Naive B cell (primary cell): ENCODE results near the gene FES. TPM values are rescaled to one million over a fixed set of nuclear protein-coding genes. Genes with fewer than 3 reads are reported as not detected.
A peak's percentile ranks its signal among the peaks of the same experiment; 100 is the strongest.
"Not testable (repeated sequence)": the region's sequence is repeated elsewhere in the genome, so short reads cannot be mapped to it uniquely, and the experiment has no call there.

ENCODE experiments used
- ATAC-seq, 2 donors: fragments of 150-1000 bp; cut with Tn5 transposase; 2 replicates each; pipeline ENCODE4 v1.10.0; 2021; ENCODE audit warnings: low read depth in 2 of 2, mild to moderate bottlenecking in 2 of 2, moderate library complexity in 2 of 2
- DNase-seq: peaks from one replicate; pipeline ENCODE4 v3.0.0; 2022
- H3K27ac Mint-ChIP-seq, 6 donors: one replicate each; pipeline ENCODE4 v1.8.0; 2020 to 2022; ENCODE audit warnings: mild to moderate bottlenecking in 6 of 6, mixed read lengths in 6 of 6, moderate library complexity in 5 of 6, inconsistent platforms in 2 of 6
- H3K27me3 Mint-ChIP-seq, 3 donors: one replicate each; pipeline ENCODE4 v1.8.0; 2021 to 2022; ENCODE audit warnings: mixed read lengths in 3 of 3, mild to moderate bottlenecking in 1 of 3
- H3K36me3 Mint-ChIP-seq, 2 donors: one replicate each; pipeline ENCODE4 v1.8.0; 2020 to 2022; ENCODE audit warnings: mixed read lengths in 2 of 2, inconsistent platforms in 1 of 2, mild to moderate bottlenecking in 1 of 2
- H3K4me1 Mint-ChIP-seq, 3 donors: one replicate each; pipeline ENCODE4 v1.8.0; 2020 to 2022; ENCODE audit warnings: mixed read lengths in 3 of 3, inconsistent platforms in 1 of 3, mild to moderate bottlenecking in 1 of 3, moderate library complexity in 1 of 3
- H3K4me3 Mint-ChIP-seq, 8 donors: one replicate each; pipeline ENCODE4 v1.8.0; 2020 to 2022; ENCODE audit warnings: mild to moderate bottlenecking in 8 of 8, mixed read lengths in 8 of 8, moderate library complexity in 8 of 8, inconsistent platforms in 2 of 8
- H3K9me3 Mint-ChIP-seq, 7 donors: one replicate each; pipeline ENCODE4 v1.8.0; 2020 to 2022; ENCODE audit warnings: mixed read lengths in 7 of 7, mild to moderate bottlenecking in 5 of 7, inconsistent platforms in 2 of 7, moderate library complexity in 1 of 7
- polyA plus RNA-seq, 6 donors: library from polyadenylated mRNA; unstranded; fragments of 300-500 nt; fragmentation: Illumina TruSeq; gene quantifications; one replicate each; pipeline ENCODE4 v1.2.3, GENCODE V29; 2021; ENCODE audit warnings: low read depth in 6 of 6

Gene FES
- polyA plus RNA-seq = 10 to 100 TPM in 2 of 6 donors, 1 to 10 TPM in 4; 4.1 to 17.2 (median 7.9) TPM

DNA sequence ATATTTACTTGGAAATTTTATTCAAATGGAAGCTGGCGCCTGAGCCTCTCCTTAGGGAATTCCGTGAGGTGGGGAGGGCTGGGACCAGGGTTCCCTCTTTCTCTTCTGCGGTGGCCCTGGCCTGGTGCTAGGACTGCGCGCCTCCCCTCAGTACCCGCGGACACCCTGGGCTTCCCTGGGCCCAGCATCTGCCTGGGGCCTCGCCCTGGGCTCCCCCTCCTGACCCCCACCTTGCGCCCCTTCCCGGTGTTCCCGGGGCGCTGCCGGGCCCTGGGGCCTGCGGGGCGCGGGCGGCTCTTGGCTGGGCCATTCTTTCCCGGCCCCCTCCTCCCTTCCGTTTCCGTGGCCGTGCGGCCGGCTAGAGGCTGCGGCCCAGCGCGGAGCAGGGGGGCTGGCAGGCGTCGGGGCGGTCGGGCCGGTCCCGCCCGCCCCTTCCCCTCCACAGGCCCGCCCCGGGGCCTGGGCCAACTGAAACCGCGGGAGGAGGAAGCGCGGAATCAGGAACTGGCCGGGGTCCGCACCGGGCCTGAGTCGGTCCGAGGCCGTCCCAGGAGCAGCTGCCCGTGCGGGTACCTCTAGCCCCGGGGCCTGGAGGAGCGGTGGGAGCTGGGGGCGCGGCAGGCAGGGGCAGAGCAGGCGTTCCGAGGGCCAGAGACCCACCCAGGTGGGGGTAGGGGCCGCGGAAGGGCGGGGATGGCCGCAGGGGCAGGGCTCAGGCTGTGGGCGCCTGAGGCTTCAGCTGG, at the start of gene FES:
TSS of gene FES (plus strand) at position 529 of the 743 bp plus-strand sequence. CDS start 542 bp downstream, outside the sequence.
- Mint-ChIP-seq H3K36me3 (peaks cover 0 to 6% of the 10 kb centered on the region in 2 donors), H3K27me3 (no peaks in the 10 kb centered on the region), H3K4me3 (peak within 1 kb of the TSS; percentile 77 to 89 (median 84)), H3K9me3 (no peaks in the 10 kb centered on the region), H3K4me1 (peaks cover 17 to 22% (median 20%) of the 10 kb centered on the region in 3 donors), H3K27ac (peak within 1 kb of the TSS in 5 of 6 donors; percentile 39 to 88 (median 70))
- DNase-seq (peak; percentile 26), ATAC-seq (peak; percentile 6 to 21)

- ATAC-seq = no peak
- H3K4me1 Mint-ChIP-seq = peaks cover 38 to 59% (median 57%) of the 10 kb centered on the region in 3 donors
- H3K4me3 Mint-ChIP-seq = no peak overlapping the region
Measured at GRCh38 chr15:90834626-90835025, 49.7 kb upstream of the FES start.

DNA sequence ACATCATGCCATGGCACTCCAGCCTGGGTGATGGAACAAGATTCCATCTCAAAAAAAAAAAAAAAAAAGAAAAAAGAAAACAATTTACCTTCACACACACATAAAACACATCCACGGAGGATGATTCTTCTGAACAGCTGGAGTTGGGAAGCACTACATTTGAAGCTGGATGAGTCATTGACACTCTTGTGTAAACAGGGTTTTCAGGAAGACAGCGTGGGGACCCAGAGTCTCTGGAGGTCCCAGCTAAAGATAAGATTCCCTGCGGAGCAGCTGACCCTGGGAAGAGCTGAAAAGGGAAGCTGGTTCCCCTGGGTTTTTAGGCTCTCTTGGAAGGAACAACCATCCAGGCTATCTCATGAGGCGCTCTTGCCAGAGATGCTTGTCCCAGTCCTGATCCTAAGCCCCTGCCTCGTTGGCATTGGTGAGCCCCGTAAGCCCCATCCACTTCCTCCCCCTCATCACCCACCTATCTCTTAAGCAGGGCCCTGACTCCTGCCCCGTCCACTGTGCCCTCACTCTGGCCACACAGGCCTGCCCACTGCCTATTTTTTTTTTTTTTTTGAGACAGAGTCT, 47.9 kb upstream of the FES start:
- no peaks in the 10 kb centered on the region for H3K27me3 Mint-ChIP-seq
- H3K9me3 Mint-ChIP-seq = no peaks in the 10 kb centered on the region
- no peak for ATAC-seq
- H3K36me3 Mint-ChIP-seq = no peaks in the 10 kb centered on the region
- H3K4me3 Mint-ChIP-seq = no peak overlapping the region
- peak overlapping the region in 3 of 6 donors; percentile 36 to 94 (median 54) for H3K27ac Mint-ChIP-seq
- no peak for DNase-seq
- H3K4me1 Mint-ChIP-seq = peaks cover 29 to 52% (median 52%) of the 10 kb centered on the region in 3 donors

More at GRCh38 chr15:90834626-90835025, 49.7 kb upstream of the FES start:
- H3K36me3 Mint-ChIP-seq = no peaks in the 10 kb centered on the region
- DNase-seq = no peak
- no peak overlapping the region for H3K27ac Mint-ChIP-seq
- peaks cover 0 to 14% (median 8%) of the 10 kb centered on the region in 3 donors for H3K27me3 Mint-ChIP-seq
- H3K9me3 Mint-ChIP-seq = peaks cover 0 to 2% (median 0%) of the 10 kb centered on the region in 7 donors

GRCh38 chr15:90837094-90837493, 47.2 kb upstream of the FES start:
- no peaks in the 10 kb centered on the region for H3K27me3 Mint-ChIP-seq
- DNase-seq = no peak
- H3K27ac Mint-ChIP-seq = peak overlapping the region in 3 of 6 donors; percentile 59 to 94 (median 69)
- H3K4me3 Mint-ChIP-seq = peak overlapping the region in 2 of 8 donors; percentile 46 to 83
- H3K36me3 Mint-ChIP-seq = no peaks in the 10 kb centered on the region
- H3K4me1 Mint-ChIP-seq = peaks cover 29 to 52% (median 52%) of the 10 kb centered on the region in 3 donors
- no peak for ATAC-seq
- H3K9me3 Mint-ChIP-seq = no peaks in the 10 kb centered on the region

- Mint-ChIP-seq H3K27me3 (no peaks in the 10 kb centered on the region), H3K36me3 (no peaks in the 10 kb centered on the region), H3K9me3 (no peaks in the 10 kb centered on the region), H3K4me1 (peaks cover 29 to 52% (median 52%) of the 10 kb centered on the region in 3 donors), H3K27ac (peak overlapping the region; percentile 65 to 97 (median 92)), H3K4me3 (peak overlapping the region; percentile 35 to 85 (median 82))
- peak; percentile 84 for DNase-seq
- ATAC-seq = peak; percentile 91 to 93
Measured at GRCh38 chr15:90838139-90838538, 46.2 kb upstream of the FES start.

DNA sequence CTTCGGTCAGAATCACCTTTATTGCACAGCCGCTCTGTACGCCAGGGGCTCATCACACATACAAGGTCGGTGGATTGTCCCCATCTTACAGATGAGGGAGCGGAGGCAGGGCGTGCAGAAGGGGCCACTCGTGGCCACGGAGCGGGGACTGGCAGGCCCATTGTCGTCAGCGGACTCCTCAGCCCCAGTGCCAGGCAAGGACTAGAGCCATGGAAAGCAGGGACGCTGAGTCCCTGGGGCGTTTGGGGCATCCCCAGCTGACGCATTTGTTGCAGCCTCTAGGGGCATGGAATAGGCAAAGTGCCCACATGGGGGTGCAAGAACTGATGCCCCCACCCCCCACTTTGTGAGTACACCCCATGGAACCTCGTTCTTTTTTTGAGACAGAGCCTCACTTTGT, 45.8 kb upstream of the FES start:
- H3K9me3 Mint-ChIP-seq = no peaks in the 10 kb centered on the region
- peak overlapping the region; percentile 24 to 97 (median 92) for H3K27ac Mint-ChIP-seq
- peaks cover 29 to 52% (median 52%) of the 10 kb centered on the region in 3 donors for H3K4me1 Mint-ChIP-seq
- ATAC-seq (no peak), DNase-seq (no peak)
- no peaks in the 10 kb centered on the region for H3K27me3 Mint-ChIP-seq
- peak overlapping the region; percentile 35 to 88 (median 82) for H3K4me3 Mint-ChIP-seq
- H3K36me3 Mint-ChIP-seq = no peaks in the 10 kb centered on the region

DNA sequence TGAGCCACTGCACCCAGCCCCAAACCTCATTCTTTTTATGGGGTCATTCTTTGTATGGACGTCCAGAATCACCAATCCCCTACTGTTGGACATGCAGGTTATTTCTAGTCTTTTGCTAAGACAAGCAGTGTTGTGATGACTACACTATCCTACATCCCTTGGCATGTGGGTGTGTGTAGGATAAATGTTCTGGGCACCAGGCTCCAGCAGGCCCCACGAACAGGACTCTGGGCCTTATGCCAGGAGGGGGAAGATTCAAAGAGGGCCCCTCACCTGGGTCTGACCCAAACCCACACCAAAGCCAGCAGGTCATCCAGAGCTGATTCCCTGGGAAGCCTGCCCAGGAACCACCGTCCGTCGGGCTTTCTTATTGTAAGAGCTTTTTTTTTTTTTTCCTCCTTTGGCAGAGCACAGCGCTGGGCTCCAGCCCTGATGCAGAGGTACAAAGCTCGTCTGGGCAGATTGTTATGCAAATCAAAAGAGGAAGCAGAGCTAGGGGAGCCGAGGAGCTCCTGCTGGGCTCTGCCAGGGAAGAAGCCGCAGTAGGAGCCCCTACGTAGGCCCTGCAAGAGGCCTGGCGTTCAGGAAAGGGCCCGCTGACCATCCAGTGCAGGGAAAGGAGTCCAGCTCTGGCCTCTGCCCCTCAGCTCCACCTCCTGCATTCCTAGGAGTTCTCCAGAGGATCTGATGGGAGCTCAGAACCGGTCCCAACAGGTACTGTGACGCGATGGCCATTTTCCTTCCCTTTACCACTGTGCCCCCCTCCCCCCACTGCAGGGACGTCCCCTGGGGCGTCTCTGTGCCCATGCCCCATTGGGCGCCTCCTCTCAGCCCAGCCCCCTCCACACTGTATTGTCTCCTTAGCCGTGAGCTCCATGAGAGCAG, 44.9 kb upstream of the FES start:
- DNase-seq (peak; percentile 66), ATAC-seq (peak; percentile 45 to 57)
- Mint-ChIP-seq H3K27ac (peak overlapping the region in 5 of 6 donors; percentile 65 to 94 (median 76)), H3K4me1 (peaks cover 29 to 54% (median 52%) of the 10 kb centered on the region in 3 donors), H3K36me3 (no peaks in the 10 kb centered on the region), H3K4me3 (peak overlapping the region; percentile 64 to 89 (median 84)), H3K9me3 (no peaks in the 10 kb centered on the region), H3K27me3 (no peaks in the 10 kb centered on the region)

- H3K4me3 Mint-ChIP-seq = peak overlapping the region; percentile 64 to 89 (median 84)
- H3K9me3 Mint-ChIP-seq = no peaks in the 10 kb centered on the region
- H3K27ac Mint-ChIP-seq = peak overlapping the region in 4 of 6 donors; percentile 65 to 94 (median 76)
- peaks cover 32 to 54% (median 52%) of the 10 kb centered on the region in 3 donors for H3K4me1 Mint-ChIP-seq
- H3K27me3 Mint-ChIP-seq = no peaks in the 10 kb centered on the region
- H3K36me3 Mint-ChIP-seq = no peaks in the 10 kb centered on the region
- DNase-seq (no peak), ATAC-seq (no peak)
Measured at GRCh38 chr15:90840157-90840855, 44.0 kb upstream of the FES start.

DNA sequence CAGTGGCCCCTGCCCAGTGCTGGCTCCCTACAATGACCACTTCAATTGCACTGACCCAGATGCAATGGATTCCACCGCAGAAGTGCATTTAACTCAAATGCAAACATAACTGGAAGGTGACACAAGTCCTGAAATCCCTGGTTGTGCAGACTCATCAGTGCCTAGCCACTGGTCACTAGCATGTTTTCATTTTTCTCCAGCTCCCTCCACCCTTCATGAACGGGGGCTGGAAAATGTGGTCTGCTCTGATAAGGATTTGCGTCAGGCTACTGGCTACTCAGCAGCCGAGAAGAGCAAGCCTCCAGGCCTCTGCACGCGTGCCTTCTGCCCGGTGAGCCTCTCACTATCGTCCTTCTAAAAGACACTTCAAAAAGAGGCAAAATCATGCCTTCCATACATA, 43.4 kb upstream of the FES start:
- peaks cover 33 to 55% (median 49%) of the 10 kb centered on the region in 3 donors for H3K4me1 Mint-ChIP-seq
- peak overlapping the region in 1 of 6 donors; percentile 57 for H3K27ac Mint-ChIP-seq
- DNase-seq (no peak), ATAC-seq (no peak)
- no peaks in the 10 kb centered on the region for H3K9me3 Mint-ChIP-seq
- no peaks in the 10 kb centered on the region for H3K36me3 Mint-ChIP-seq
- peak overlapping the region in 3 of 8 donors; percentile 29 to 83 (median 51) for H3K4me3 Mint-ChIP-seq
- no peaks in the 10 kb centered on the region for H3K27me3 Mint-ChIP-seq

DNA sequence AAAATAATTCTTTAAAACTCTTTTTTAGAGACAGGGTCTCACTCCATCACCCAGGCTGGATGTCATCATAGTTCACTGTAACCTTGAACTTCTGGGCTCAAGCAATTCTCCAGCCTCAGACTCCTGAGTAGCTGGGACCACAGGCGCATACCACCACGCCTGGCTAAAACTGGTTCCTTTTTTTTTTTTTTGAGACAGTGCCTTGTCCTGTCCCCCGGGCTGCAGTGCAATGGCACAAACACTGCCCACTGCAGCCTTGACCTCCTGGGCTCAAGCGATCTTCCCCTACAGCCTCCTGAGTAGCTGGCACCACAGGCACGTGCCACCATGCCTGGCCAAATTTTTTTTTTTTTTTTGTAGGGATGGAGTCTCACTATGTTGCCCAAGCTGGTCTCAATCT, 39.6 kb upstream of the FES start:
- no peak for DNase-seq
- Mint-ChIP-seq H3K36me3 (peaks cover 0 to 4% of the 10 kb centered on the region in 2 donors), H3K27ac (peak overlapping the region in 1 of 6 donors; percentile 47), H3K4me3 (peak overlapping the region in 2 of 8 donors; percentile 4 to 25), H3K27me3 (no peaks in the 10 kb centered on the region), H3K4me1 (peaks cover 11 to 28% (median 21%) of the 10 kb centered on the region in 3 donors), H3K9me3 (no peaks in the 10 kb centered on the region)
- no peak for ATAC-seq

DNA sequence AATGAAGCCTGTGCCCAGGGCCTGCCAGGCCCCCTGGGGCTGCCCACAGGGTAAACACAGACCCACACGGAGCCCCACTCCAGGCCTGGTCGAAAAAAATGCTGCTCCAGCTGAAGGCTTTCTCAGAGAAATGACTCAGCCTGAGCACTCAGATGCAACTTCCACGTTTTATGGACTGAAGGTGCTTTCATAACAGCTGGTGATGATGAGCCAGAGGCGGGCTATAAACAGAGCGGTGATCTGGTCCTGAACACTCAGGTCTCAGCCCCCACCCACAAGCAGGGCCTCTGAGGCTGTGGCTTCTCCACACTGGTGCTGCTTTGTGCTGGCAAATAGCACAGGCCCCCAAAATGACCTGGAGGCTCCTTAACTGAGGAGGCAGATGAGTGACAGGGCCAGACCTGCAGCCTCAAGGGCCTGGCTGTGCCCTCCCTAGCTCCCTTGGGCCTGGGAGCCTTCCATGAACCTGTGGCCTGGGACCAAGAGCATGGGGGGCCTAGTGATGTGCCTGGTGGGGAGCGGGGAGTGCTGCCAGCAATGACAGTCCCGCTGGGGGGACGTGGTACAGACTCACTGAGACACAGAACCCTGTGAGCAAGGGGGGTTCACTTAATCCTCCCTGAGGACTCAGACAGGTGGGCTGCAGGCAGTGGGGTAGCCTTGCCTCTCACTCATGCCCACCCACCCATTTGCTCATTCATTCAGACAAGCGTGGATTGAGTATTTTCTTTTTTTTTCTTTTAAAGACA, 38.9 kb upstream of the FES start:
- peaks cover 7 to 21% (median 14%) of the 10 kb centered on the region in 3 donors for H3K4me1 Mint-ChIP-seq
- H3K36me3 Mint-ChIP-seq = peaks cover 0 to 4% of the 10 kb centered on the region in 2 donors
- peak overlapping the region in 2 of 6 donors; percentile 47 to 76 for H3K27ac Mint-ChIP-seq
- H3K4me3 Mint-ChIP-seq = no peak overlapping the region
- H3K9me3 Mint-ChIP-seq = no peaks in the 10 kb centered on the region
- no peaks in the 10 kb centered on the region for H3K27me3 Mint-ChIP-seq
- DNase-seq (peak; percentile 29), ATAC-seq (peak; percentile 95)

- H3K4me1 Mint-ChIP-seq = peaks cover 35 to 55% (median 49%) of the 10 kb centered on the region in 3 donors
- DNase-seq, H3K27me3 Mint-ChIP-seq, H3K9me3 Mint-ChIP-seq, H3K27ac Mint-ChIP-seq, H3K36me3 Mint-ChIP-seq, ATAC-seq, H3K4me3 Mint-ChIP-seq: not testable (repeated sequence)
Measured at GRCh38 chr15:90849424-90849823, 34.9 kb upstream of the FES start.
